ENCODE results near the gene SRSF2.
A peak's percentile ranks its signal among the peaks of the same experiment; 100 is the strongest.
"Not testable (repeated sequence)": the region's sequence is repeated elsewhere in the genome, so short reads cannot be mapped to it uniquely, and the experiment has no call there.

Gene SRSF2

GRCh38 chr17:76732734-76733617 lies 4.2 kb downstream of the SRSF2 start:
- Histone ChIP-seq H3K9me2 (replicated peaks; ENCODE audit: insufficient read depth, low read length) (no peaks in the 10 kb centered on the region), H3K9me3 (ENCODE audit: insufficient read depth, low read length) (no peaks in the 10 kb centered on the region), H3K27ac (ENCODE audit: low read depth, low read length) (peak overlapping the region; percentile 94), H3K36me3 (ENCODE audit: low read length) (peaks cover 49% of the 10 kb centered on the region), H3F3A (ENCODE audit: insufficient read depth) (peaks cover 68% of the 10 kb centered on the region), H3K4me2 (ENCODE audit: low read depth, low read length, poor library complexity, severe bottlenecking) (peak overlapping the region; percentile 98), H2AFZ (ENCODE audit: low read depth, low read length, severe bottlenecking) (no peak overlapping the region), H4K20me1 (ENCODE audit: low read depth, low read length) (peaks cover 19% of the 10 kb centered on the region), H3K9ac (ENCODE audit: low read length) (0 out of 2 replicates have a peak overlapping the region, but pooled peaks have one; percentile 100), H3K27me3 (ENCODE audit: low read length) (no peaks in the 10 kb centered on the region), H3K4me3 (ENCODE audit: insufficient read depth, low read length, poor library complexity, severe bottlenecking) (no peak overlapping the region), H3K79me2 (ENCODE audit: insufficient read depth, low read length) (peaks cover 81% of the 10 kb centered on the region)
- TF ChIP-seq, protein P1, sequence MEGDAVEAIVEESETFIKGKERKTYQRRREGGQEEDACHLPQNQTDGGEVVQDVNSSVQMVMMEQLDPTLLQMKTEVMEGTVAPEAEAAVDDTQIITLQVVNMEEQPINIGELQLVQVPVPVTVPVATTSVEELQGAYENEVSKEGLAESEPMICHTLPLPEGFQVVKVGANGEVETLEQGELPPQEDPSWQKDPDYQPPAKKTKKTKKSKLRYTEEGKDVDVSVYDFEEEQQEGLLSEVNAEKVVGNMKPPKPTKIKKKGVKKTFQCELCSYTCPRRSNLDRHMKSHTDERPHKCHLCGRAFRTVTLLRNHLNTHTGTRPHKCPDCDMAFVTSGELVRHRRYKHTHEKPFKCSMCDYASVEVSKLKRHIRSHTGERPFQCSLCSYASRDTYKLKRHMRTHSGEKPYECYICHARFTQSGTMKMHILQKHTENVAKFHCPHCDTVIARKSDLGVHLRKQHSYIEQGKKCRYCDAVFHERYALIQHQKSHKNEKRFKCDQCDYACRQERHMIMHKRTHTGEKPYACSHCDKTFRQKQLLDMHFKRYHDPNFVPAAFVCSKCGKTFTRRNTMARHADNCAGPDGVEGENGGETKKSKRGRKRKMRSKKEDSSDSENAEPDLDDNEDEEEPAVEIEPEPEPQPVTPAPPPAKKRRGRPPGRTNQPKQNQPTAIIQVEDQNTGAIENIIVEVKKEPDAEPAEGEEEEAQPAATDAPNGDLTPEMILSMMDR (IDR thresholded peaks at IDR 0.05; ENCODE audit: insufficient read depth, low read length, poor library complexity, severe bottlenecking): no peak
- TF ChIP-seq EZH2phosphoT487 (conservative IDR thresholded peaks at IDR 0.05; ENCODE audit: low read length): no peak

DNA sequence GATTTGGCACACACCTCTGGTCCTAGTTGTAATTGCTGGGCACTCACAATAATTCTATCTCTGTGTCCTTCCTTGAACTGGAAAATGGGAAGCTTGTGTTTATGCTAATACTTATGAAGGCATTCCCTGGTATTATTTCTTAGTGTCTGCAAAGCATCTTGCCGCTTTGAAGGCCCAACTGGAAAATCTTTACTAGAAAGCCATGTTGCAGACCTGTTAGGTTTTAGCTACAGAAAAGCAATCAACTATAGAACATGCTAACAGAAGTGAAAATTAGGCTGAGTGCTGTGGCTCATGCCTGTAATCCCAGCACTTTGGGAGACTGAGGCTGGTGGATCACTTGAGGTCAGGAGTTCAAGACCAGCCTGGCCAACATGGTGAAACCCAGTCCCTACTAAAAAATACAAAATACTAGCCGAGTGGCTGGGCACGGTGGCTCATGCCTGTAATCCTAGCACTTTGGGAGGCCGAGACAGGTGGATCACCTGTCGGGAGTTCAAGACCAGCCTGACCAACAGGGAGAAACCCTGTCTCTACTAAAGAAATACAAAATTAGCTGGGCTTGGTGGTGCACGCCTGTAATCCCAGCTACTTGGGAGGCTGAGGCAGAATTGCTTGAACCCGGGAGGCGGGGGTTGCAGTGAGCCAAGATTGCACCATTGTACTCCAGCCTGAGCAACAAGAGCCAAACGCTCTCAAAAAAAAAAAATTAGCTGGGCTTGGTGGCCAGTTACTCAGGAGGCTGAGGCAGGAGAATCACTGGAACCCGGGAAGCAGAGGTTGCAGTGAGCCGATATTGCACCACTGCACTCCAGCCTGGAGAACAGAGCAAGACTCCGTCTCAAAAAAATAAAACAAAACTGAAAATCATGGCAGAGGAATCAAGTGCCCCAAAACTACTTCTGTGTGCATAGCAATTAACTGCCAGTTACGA lies 5.1 kb downstream of the SRSF2 start:
- Histone ChIP-seq H3K27ac (ENCODE audit: low read depth, low read length) (peak overlapping the region; percentile 94), H3F3A (ENCODE audit: insufficient read depth) (peaks cover 77% of the 10 kb centered on the region), H4K20me1 (ENCODE audit: low read depth, low read length) (peaks cover 19% of the 10 kb centered on the region), H3K79me2 (ENCODE audit: insufficient read depth, low read length) (peaks cover 89% of the 10 kb centered on the region), H3K36me3 (ENCODE audit: low read length) (peaks cover 49% of the 10 kb centered on the region), H3K4me2 (ENCODE audit: low read depth, low read length, poor library complexity, severe bottlenecking) (peak overlapping the region; percentile 98)
- H3K9ac ChIP-seq (ENCODE audit: low read length); H3K9me3 ChIP-seq (ENCODE audit: insufficient read depth, low read length); H3K27me3 ChIP-seq (ENCODE audit: low read length); H3K9me2 ChIP-seq (replicated peaks; ENCODE audit: insufficient read depth, low read length); H3K4me3 ChIP-seq (ENCODE audit: insufficient read depth, low read length, poor library complexity, severe bottlenecking); H2AFZ ChIP-seq (ENCODE audit: low read depth, low read length, severe bottlenecking): not testable (repeated sequence)

DNA sequence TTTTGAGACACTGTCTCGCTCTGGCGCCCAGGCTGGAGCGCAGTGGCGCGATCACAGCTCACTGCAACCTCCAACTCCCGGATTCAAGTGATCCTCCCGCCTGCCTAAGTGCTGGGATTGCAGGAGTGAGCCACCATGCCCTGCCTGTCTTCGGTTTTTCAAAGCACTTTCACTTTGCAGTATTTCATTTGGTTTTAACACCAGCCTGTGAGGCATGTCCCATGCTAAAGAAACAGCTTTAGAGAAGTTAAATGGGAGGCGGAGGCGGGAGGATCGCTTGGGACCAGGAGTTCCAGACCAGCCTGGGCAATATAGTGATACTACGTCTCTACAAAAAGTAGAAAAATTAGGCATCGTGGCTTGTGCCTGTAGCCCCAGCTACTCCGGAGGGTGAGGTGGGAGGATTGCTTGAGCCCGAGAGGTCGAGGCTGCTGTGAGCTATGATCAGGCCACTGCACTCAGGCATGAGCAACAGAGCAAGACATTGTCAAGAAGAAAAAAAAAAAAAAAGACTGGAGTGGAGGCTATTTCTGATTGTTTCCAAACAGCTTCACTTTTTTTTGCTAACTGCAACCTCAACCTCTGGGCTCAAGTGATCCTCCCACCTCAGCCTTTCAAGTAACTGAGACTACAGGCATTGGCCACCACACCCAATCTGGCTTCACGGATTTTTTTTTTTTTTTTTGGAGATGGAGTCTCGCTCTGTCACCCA lies 9.2 kb downstream of the SRSF2 start:
- Histone ChIP-seq H2AFZ (ENCODE audit: low read depth, low read length, severe bottlenecking) (no peak overlapping the region), H3K4me2 (ENCODE audit: low read depth, low read length, poor library complexity, severe bottlenecking) (peak overlapping the region; percentile 99), H3K9me3 (ENCODE audit: insufficient read depth, low read length) (no peaks in the 10 kb centered on the region), H4K20me1 (ENCODE audit: low read depth, low read length) (no peaks in the 10 kb centered on the region), H3K4me3 (ENCODE audit: insufficient read depth, low read length, poor library complexity, severe bottlenecking) (peak overlapping the region; percentile 98), H3K79me2 (ENCODE audit: insufficient read depth, low read length) (peaks cover 76% of the 10 kb centered on the region), H3K27ac (ENCODE audit: low read depth, low read length) (peak overlapping the region; percentile 100), H3K9ac (ENCODE audit: low read length) (peak overlapping the region; percentile 100), H3K36me3 (ENCODE audit: low read length) (peaks cover 17% of the 10 kb centered on the region), H3F3A (ENCODE audit: insufficient read depth) (peaks cover 47% of the 10 kb centered on the region), H3K9me2 (replicated peaks; ENCODE audit: insufficient read depth, low read length) (no peaks in the 10 kb centered on the region), H3K27me3 (ENCODE audit: low read length) (no peaks in the 10 kb centered on the region)
- TF ChIP-seq, protein P1 (IDR thresholded peaks at IDR 0.05; ENCODE audit: insufficient read depth, low read length, poor library complexity, severe bottlenecking): no peak
- no peak for TF ChIP-seq EZH2phosphoT487 (conservative IDR thresholded peaks at IDR 0.05; ENCODE audit: low read length)
